ENCODE measurements around the gene TOPORS. TPM values are rescaled to one million over a fixed set of nuclear protein-coding genes. Genes with fewer than 3 reads are reported as not detected.
A peak's percentile ranks its signal among the peaks of the same experiment; 100 is the strongest.
"Not testable (repeated sequence)": the region's sequence is repeated elsewhere in the genome, so short reads cannot be mapped to it uniquely, and the experiment has no call there.

The TOPORS gene
- total RNA-seq, 4 donors from 2014 or later, result 19.5 to 23.4 (median 22.5) TPM

GRCh38 chr9:32551276-32552051 lies 922 bp downstream of the TOPORS start:
- peak in 1 of 2 donors; percentile 30 for DNase-seq (ENCODE audit: low spot score in 2 of 2)

GRCh38 chr9:32550562-32551275 lies 1.7 kb downstream of the TOPORS start:
- Histone ChIP-seq H3K27ac (peak overlapping the region; percentile 91 to 97 (median 96)), H3K4me1 (peaks cover 0 to 32% (median 9%) of the 10 kb centered on the region in 4 donors), H3K9me3 (no peaks in the 10 kb centered on the region), H3K27me3 (no peaks in the 10 kb centered on the region), H3K4me3 (peak overlapping the region; percentile 60 to 88 (median 72)), H3K36me3 (peaks cover 0 to 10% (median 0%) of the 10 kb centered on the region in 3 donors)
- peak; percentile 83 to 90 for DNase-seq (ENCODE audit: low spot score in 2 of 2)
- WGBS, 2 donors, result 1% methylated on average over 21 to 36 of the region's 75 CpGs
- peak; percentile 78 to 92 for TF ChIP-seq EP300 (IDR thresholded peaks at IDR 0.05)
- peak in 1 of 5 experiments; percentile 26 for TF ChIP-seq CTCF (IDR thresholded peaks at IDR 0.05)
- peak; percentile 33 to 83 for TF ChIP-seq POLR2A (IDR thresholded peaks at IDR 0.05)

More at GRCh38 chr9:32551276-32552051, 922 bp downstream of the TOPORS start:
- H3K36me3 ChIP-seq, result peaks cover 0 to 10% (median 0%) of the 10 kb centered on the region in 3 donors
- H3K4me3 ChIP-seq, result peak overlapping the region; percentile 60 to 88 (median 72)
- H3K27me3 ChIP-seq, result no peaks in the 10 kb centered on the region
- H3K4me1 ChIP-seq, result peaks cover 0 to 32% (median 9%) of the 10 kb centered on the region in 4 donors
- TF ChIP-seq POLR2A (IDR thresholded peaks at IDR 0.05), result peak in 1 of 2 donors; percentile 22
- no peak for TF ChIP-seq EP300 (IDR thresholded peaks at IDR 0.05)
- 1% methylated on average over 36 of the region's 36 CpGs for WGBS, 2 donors
- H3K9me3 ChIP-seq, result no peaks in the 10 kb centered on the region
- peak overlapping the region; percentile 91 to 97 (median 96) for H3K27ac ChIP-seq

GRCh38 chr9:32550150-32550561 lies 2.2 kb downstream of the TOPORS start:
- DNase-seq (ENCODE audit: low spot score in 2 of 2), result no peak
- 1 to 3% methylated on average over 10 of the region's 10 CpGs for WGBS, 2 donors
- Histone ChIP-seq H3K4me1 (peaks cover 0 to 37% (median 9%) of the 10 kb centered on the region in 4 donors), H3K27me3 (no peaks in the 10 kb centered on the region), H3K36me3 (peaks cover 0 to 10% (median 0%) of the 10 kb centered on the region in 3 donors), H3K27ac (peak overlapping the region; percentile 91 to 97 (median 96)), H3K4me3 (peak overlapping the region; percentile 60 to 88 (median 72)), H3K9me3 (no peaks in the 10 kb centered on the region)
- TF ChIP-seq POLR2A (IDR thresholded peaks at IDR 0.05), result no peak
- no peak for TF ChIP-seq EP300 (IDR thresholded peaks at IDR 0.05)
- no peak for TF ChIP-seq CTCF (IDR thresholded peaks at IDR 0.05)

- not testable (repeated sequence) for H3K27me3 ChIP-seq; DNase-seq (ENCODE audit: low spot score in 2 of 2); H3K9me3 ChIP-seq
Observed at GRCh38 chr9:32548213-32548612, 4.2 kb downstream of the TOPORS start.

GRCh38 chr9:32545884-32546283 lies 6.5 kb downstream of the TOPORS start:
- Histone ChIP-seq H3K4me1 (peaks cover 0 to 23% (median 6%) of the 10 kb centered on the region in 4 donors), H3K27ac (no peak overlapping the region), H3K27me3 (no peaks in the 10 kb centered on the region), H3K36me3 (peaks cover 0 to 42% (median 3%) of the 10 kb centered on the region in 3 donors), H3K9me3 (no peaks in the 10 kb centered on the region), H3K4me3 (no peak overlapping the region)
- no peak for TF ChIP-seq POLR2A (IDR thresholded peaks at IDR 0.05)
- no peak for TF ChIP-seq EP300 (IDR thresholded peaks at IDR 0.05)
- no peak for TF ChIP-seq CTCF (IDR thresholded peaks at IDR 0.05)
- WGBS, 2 donors, result 86 to 89% methylated on average over 1 of the region's 1 CpG
- no peak for DNase-seq (ENCODE audit: low spot score in 2 of 2)

More at GRCh38 chr9:32548213-32548612, 4.2 kb downstream of the TOPORS start:
- Histone ChIP-seq H3K4me1 (peaks cover 0 to 29% (median 9%) of the 10 kb centered on the region in 4 donors), H3K36me3 (peaks cover 0 to 21% (median 0%) of the 10 kb centered on the region in 3 donors)
- WGBS, 2 donors, result 97 to 98% methylated on average over 20 of the region's 20 CpGs
- not testable (repeated sequence) for H3K27ac ChIP-seq, H3K4me3 ChIP-seq

All from tibial nerve (tissue), 4 donors.